Inflammatory macrophage (primary cell): ENCODE results near the gene ADAMTS13.
"Not testable (repeated sequence)": the region's sequence is repeated elsewhere in the genome, so short reads cannot be mapped to it uniquely, and the experiment has no call there.

Source experiments
- DNase-seq, 2 donors: peaks; one replicate each; pipeline ENCODE4 v3.0.0-alpha.2; 2020 to 2022
- total RNA-seq, 18 experiments: gene quantifications; one replicate each; lab custom pipeline; 2026; ENCODE audit warnings: mixed read lengths in 6 of 18, inconsistent platforms in 2 of 18; lab: John Stamatoyannopoulos, UW

Gene ADAMTS13
- total RNA-seq = 0.05 to 0.67 (median 0.35) reads per million in 18 experiments

DNA sequence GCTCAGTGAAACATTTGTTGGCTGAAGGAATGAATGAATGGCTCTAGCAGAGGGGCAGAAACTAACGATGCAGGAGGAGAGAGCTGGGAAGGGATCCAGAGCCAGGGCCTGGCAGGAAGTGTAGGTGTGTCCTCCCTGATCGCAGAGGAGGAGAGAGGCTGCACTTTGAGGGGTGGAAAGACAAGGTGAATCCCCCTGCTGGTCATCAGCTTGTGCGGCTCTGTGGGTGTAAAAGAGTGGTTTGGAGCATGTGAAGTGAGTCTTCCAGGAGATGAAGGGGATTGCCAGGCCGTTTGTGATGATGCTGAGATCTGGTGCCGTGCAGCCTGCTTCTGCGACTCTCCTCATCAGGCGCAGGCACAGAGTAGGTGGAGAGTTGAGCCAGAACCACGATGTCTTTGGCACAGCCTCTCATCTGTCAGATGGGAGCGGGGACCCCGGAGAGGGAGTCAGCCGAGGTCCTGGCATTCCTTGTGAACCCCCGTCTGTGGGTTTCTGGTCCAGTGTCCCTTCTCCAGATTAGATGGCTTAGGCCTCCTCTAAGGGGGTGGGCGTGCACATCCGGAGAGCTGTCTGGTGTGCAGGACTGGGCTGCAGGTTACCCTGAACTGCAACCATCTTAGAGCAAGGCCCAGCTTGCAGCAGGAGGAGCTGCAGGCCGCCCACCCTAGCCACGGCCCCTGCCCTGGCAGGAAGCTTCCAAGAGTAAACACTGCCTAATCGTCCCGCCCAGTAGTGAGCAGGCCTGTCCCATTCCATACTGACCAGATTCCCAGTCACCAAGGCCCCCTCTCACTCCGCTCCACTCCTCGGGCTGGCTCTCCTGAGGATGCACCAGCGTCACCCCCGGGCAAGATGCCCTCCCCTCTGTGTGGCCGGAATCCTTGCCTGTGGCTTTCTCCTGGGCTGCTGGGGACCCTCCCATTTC lies at the start of gene ADAMTS13:
Gene ADAMTS13 (plus strand): TSS at position 753 of the 928 bp plus-strand sequence. CDS start 77 bp downstream, at position 830.
- DNase-seq = no peak

DNA sequence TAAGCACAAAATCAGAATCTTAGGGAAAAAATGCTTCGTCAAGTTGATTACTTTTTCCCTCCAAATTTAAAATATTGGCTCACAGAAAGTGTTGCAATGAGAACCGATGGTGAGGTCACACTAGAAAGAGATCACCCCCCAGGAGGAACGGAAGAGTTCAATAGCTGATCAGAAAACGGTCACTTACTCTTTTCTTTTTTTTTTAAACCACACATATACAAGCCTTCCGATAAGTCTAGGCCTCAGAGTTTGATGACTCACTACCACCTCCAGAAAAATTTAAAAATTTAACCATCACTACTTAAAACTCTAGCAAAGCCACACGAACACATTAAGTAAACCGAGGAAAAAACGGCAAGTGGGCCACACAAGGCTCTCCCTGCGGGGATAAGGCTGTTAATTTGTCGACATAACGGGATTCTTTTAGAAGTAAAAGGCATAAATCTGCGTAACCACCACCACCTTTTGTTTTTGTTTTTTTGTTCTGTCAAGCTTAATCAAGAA lies 47.5 kb upstream of the ADAMTS13 start:
- DNase-seq = peak; percentile 8 to 47

DNA sequence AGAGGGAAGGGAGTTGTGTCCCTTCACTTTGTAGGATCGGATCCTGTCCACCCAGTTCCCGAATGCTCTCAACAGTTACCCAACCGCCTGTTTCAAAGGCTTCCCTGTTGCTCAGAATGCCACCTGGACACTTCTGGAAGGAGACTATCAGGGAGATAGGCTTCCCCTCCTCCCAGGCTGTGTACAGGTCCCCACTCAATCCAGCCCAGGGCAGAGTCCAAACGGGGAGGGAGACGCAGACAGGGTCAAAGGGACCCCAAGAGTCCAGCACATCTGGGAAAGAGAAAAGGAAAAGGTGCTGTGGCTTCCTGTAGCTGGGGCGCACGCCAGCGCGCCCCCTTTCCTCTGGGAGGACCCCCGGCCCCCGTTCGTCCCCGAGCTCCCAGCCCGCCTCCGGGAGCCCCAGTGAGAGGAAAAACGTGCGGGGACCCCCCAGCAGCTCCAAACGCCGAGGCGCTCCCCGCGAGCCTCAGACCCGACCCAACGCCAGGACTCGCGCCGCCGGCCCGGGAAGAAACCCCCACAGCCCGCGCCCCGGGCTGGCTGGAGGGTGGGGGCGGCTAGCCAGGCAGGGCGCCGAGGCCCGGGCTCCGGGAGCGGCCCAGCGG lies 46.9 kb upstream of the ADAMTS13 start:
- peak; percentile 40 to 60 for DNase-seq

DNA sequence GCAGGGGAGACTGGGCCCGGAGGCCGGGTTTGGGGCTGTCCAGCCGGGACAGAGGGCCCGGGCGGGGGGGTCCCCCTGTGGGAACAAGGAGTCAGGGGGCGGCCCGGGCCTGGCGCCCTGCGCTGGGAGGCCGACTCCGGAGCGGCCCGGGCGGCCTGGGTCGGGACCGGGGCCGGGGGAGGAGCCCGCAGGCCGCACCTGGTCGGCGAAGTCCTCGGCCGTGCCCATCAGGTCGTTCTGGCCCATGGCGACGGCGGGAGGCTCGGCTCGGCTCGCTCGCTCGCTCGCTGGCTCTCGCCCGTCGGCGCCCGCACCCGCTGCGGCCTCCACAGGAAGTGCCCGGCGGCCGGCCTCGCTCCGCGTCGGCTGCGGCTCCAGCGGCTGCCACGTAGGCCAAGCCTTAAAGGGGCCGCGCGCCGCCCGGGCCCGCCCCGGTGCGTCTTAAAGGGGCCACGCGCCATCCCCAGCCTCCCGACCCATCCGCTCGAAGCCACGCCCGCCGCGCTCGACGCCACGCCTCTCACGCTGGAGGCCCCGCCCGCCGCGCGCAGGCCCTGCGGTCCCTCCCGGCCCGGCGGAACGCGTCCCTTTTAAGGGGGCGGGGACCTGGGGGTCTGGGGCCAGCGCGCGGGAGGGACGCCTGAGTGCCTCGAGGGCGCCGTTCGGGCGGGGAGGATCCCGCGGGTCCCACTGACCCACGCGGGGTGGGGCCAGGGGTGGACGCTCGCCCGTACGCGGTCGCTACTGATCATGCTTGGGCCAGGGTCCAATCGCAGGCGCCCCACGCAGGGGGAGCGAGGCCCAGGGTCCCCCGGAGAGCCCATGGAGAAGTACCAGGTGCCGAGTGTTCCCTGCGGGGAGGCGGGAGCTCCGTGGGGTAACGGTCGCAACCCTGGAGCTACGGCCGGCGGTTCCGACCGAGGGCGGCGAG lies 46.2 kb upstream of the ADAMTS13 start, which contains the start of the genes STKLD1 and SURF4:
Gene STKLD1 (plus strand): TSS at position 643 of the 931 bp plus-strand sequence. CDS start 108 bp downstream, at position 751.
Gene SURF4 (minus strand): TSS at position 337 of the 931 bp plus-strand sequence. CDS start 91 bp downstream, at position 246.
- DNase-seq = peak; percentile 97 to 98

DNA sequence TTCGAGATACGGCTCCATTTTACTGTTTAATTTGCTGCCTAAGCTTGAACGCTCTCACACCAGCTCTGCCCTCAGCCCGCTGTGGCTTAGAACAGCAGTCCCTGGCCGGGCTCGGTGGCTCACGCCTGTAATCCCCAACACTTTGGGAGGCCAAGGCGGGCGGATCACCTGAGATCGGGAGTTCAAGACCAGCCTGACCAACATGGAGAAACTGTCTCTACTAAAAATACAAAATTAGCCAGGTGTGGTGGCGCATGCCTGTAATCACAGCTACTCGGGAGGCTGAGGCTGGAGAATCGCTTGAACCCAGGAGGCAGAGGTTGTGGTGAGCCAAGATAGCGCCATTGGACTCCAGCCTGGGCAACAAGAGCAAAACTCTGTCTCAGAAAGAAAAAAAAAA lies 44.9 kb upstream of the ADAMTS13 start:
- DNase-seq = not testable (repeated sequence)

DNA sequence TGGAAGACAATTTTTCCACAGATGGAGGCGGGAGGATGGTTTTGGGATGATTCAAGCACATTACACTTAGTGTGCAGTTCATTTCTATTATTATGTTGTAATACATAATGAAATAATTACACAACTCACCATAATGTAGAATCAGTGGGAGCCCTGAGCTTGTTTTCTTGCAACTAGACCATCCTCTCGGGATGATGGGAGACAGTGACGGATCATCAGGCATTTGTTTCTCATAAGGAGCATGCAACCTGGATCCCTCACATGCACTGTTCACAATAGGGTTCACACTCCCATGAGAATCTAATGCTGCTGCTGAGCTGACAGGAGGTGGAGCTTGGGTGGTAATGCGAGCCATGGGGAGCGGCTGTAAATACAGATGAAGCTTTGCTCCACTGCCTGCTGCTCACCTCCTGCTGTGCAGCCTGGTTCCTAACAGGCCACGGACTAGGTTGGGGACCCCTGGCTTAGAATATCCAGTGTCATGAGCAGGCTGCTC lies 44.4 kb upstream of the ADAMTS13 start:
- DNase-seq = no peak

DNA sequence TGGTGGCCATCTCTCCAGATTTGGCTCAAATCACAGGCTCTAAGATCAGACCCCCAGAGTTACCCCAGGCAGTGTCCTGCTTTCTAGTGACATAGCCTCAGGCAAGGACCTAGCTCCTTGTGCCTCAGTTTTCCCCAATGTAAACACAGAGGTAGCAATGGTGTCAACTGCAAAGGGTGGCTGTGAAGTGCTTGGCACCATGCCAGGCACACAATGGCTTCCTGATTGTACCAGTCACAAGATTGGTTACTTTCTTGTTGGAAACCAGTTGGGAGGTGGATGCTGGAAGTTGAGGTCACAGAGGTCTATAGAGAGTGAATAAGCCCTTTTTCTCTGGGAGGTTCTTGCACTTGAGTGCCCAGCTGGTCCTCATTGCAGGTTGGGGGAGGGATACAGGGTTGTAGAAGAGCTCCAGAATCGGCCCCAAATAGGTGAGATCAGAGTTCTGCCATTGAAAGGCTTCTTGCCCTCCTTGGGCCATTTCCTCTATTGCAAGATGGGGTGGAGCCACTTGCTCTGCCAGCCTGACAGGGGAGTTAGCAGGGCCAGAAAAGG lies 43.7 kb upstream of the ADAMTS13 start:
- DNase-seq = no peak

DNA sequence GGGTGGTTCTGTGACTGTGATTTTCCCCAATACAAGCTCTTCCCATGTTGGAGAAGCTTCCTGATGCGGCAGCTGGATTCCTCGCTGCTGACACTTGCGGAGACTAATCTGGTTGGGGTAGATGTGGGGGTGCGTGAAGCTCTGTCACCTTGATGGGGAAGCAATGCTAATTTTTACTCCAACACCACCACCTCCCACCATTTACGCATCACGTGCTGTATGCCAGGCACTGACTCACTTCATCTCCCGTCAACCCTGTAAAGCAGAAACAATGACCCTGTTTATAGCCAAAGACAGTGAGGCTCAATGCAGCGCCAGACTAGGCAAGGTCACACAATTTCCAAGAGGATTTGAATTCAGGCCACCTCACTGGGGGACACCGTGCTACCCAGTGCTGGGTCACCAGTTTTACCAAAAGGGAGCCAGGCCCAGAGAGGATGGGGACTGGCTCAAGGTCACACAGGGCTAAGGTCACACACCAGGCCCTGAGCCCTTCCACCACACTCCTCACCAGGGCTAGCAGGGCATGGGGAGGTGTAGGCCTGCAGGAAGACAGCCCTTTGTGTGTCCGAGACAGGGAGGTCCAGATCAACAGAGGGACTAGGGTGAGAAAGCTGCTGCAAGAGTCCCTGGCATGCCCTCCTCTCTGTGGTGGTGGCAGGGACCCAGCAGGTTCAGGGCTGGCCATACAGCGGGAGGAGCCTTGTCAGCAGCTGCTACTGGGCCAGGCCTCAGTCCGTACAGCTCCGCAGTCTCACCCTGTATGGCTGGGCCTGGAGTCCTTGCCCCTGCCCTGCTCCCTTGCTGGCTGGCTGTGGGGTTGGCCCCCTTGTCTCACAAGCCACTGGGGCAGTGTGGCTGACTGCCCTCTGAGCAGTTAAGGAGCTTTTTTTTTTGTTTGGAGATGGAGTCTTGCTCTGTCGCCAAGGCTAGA lies 42.7 kb upstream of the ADAMTS13 start:
- no peak for DNase-seq

DNA sequence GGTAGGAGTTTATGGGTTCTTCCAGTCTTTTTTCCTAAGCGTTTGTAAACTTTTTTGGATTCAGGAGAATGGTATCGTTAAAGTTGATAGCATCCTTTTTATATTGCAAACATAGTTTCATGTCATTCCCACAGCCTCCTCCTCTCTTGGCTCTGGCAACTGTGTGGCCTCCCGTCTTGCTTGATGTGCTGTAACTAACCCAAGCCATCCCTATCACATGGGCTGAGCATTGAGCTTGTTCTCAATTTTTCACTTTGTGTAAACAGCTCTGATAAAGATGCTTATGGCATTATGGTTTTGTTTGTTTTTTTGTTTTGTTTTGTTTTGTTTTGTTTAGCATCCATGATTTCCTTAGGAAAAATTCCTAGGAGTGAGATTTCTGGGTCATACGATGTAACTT lies 41.4 kb upstream of the ADAMTS13 start:
- no peak for DNase-seq

DNA sequence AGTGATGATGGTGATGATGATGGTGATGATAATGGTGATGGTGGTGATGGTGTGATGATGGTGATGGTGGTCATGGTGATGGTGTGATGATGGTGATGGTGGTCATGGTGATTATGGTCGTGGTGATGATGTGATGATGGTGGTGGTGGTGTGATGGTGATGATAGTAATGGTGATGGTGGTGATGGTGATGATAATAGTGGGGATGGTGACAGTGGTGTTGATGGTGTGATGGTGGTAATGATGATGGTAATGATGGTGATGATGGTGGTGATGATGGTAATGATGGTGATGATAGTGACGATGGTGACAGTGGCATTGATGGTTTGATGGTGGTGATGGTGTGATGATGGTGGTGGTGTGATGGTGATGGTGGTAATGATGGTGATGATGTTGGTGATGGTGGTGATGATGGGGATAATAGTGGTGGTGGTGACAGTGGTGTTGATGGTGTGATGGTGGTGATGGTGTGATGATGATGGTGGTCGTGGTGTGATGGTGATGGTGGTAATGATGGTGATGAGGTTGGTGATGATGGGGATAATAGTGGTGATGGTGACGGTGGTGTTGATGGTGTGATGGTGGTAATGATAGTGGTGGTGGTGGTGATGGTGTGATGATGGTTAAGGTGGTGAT lies 39.5 kb upstream of the ADAMTS13 start:
- no peak for DNase-seq

DNA sequence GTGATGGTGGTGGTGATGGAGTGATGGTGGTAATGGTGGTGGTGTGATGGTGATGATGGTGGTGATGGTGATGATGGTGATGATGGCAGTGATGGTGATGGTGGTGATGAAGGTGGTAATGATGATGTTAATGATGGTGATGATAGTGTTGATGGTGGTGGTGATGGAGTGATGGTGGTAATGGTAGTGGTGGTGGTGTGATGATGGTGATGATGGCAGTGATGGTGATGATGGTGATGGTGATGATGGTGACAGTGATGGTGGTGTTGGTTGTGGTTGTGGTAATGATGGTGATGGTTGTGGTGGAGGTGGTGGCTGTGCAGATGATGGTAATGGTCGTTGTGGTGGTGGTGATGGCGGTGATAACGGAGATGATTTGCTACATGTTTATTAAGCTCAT lies 38.7 kb upstream of the ADAMTS13 start:
- no peak for DNase-seq

DNA sequence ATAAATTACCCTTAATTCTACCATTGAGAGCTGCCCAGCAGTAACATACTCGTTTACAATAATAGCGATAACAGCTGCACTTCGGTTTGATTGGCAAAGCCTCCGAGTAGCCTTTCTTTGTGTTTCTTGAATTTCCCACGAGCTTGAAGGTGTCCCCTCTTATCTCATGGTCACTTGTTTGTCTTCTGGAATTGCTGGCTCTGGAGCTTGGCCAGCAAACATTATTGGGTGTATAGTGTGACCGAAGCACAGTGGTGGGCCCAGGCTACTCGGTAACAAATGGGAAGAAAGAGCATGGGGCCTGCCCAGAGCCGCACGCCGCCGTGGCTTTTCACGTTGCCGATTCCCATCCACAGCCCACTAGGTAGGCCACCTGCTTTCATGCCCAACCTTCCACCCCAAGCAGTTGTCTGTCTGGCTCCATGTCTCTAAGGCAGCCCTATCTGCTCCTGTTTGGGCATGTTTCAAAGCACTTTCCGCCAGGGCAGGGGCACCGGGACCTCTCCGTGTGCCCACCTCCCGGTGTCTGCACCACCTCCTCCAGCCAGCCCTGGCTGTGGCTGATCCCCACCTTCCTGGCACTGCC lies 37.3 kb upstream of the ADAMTS13 start:
- no peak for DNase-seq

DNA sequence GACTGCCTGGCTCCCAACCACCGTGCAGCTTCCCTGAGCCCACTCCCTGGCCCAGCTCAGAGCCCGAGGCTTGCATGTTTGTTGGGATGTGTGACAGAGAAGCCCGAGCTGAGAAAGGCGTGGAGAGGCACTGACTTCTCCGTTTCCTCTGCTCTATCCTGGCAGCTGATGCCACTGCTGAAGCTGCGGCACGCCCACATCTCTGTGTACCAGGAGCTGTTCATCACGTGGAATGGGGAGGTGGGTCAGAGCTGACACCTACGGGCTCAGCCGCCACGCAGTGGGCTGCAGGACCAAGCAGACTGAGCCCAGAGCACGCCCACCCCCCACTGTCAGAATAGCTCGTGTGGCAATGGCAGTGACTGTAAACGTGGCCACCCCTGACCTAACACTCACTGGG lies 36.7 kb upstream of the ADAMTS13 start:
- no peak for DNase-seq

DNA sequence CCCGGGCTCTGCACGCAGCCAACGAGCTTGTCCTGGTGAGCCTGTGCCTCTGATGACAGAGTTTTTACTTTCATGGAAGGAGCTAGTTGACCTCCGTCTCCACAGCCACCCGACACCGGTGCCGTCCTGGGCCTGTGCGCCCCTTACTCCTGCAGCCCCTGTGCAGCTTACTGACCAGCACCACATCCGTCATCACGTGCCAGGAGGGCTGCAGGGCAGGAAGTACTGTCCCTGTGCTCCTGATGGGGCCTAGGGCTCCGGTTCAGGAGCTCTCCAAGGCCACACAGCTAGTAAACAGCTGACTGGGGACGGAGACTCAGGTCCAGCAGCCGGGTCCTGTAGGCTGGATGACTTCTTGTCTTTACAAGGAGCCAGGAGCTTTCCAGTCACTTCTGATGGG lies 35.8 kb upstream of the ADAMTS13 start:
- DNase-seq = no peak

DNA sequence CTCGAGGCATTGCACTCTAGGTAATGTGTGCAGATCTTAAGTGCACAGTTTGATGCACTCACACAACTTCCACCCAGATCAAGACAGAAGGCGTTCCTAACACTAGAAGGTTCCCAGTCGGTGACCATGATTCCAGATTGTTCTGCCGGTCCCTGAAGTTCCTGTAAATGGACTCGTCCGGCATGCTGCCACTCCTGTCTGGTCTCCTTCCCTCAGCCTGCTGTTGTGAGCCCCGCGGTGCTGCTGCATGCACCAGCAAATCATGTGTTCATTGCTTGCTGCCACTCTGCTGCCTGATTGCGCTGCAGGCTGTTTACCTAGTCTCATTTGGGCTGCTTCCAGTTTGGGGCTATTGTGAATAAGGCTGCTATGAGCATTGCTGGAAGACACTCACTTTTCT lies 34.5 kb upstream of the ADAMTS13 start:
- no peak for DNase-seq

DNA sequence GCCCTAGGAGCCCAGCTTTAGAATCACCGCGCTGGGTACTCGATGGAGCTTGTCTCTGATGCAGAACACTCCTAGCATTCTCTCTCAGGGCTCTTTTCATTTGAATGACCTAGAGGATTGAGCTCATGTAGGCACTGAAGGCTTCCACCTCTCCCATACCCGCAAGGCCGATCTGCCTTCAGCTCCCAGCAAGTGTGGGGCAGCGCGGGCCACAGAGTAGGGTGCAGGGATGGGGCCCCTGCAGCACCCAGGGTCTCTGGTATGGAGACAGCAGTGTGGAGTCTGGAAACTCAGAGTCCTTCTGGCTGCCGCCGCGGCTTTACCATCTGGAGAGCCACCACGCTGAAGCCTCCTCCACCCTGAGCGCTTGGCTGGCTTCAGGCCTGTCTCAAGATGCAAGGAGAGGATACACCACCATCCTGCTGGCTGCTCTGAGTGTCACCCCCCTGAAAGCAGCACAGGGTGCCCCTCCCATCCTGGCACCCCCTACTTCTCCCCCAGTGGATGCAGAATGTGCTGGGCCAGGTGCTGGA lies 33.1 kb upstream of the ADAMTS13 start:
- DNase-seq = no peak

DNA sequence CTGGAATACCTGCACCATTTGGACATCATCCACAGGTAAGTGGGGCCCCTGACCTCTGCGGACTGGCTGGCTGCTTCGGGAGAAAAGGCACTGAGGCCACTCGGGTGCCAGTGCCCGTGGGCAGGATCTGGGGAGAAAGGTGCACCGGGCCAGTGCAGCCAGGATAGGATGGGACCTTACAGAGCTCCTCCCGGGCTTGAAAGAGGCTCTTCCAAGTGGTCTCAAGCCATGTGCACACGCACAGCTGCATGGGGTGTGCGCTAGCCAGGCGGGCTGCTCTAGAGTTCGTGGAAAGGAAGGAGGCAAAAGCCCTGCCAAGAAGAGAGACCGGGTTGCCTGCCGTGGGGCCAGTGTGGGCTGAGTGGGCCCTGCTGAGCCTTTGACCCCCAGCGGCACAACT lies 32.6 kb upstream of the ADAMTS13 start:
- DNase-seq = no peak

DNA sequence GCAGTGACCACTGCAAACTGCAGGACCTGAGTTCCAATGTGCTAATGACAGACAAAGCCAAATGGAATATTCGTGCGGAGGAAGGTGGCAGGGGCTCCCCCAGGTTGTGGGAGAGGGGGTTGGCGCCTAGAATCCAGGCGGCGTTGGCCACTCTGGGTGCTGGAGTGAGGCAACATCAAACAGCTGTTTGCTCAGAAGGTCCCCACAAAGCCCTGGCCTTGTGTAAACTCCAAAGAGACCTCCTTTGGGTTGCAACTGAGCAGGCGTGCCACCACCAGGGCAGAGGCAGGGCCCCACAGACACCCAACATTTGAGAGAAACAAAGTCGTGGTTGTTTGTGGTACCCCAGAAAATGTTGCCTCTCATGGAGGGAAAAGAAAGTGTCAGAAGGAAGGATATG lies 31.5 kb upstream of the ADAMTS13 start:
- DNase-seq = no peak

DNA sequence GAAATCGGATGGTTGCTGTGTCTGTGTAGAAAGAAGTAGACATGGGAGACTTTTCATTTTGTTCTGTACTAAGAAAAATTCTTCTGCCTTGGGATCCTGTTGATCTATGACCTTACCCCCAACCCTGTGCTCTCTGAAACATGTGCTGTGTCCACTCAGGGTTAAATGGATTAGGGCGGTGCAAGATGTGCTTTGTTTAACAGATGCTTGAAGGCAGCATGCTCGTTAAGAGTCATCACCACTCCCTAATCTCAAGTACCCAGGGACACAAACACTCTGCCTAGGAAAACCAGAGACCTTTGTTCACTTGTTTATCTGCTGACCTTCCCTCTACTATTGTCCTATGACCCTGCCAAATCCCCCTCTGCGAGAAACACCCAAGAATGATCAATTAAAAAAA lies 30.7 kb upstream of the ADAMTS13 start:
- not testable (repeated sequence) for DNase-seq
